ENCODE results near the gene CYGB. TPM values are rescaled to one million over a fixed set of nuclear protein-coding genes. Genes with fewer than 3 reads are reported as not detected.
"Not testable (repeated sequence)": the region's sequence is repeated elsewhere in the genome, so short reads cannot be mapped to it uniquely, and the experiment has no call there.

Gene CYGB
- total RNA-seq, 1 experiment from 2014 or later: 3.5 TPM

DNA sequence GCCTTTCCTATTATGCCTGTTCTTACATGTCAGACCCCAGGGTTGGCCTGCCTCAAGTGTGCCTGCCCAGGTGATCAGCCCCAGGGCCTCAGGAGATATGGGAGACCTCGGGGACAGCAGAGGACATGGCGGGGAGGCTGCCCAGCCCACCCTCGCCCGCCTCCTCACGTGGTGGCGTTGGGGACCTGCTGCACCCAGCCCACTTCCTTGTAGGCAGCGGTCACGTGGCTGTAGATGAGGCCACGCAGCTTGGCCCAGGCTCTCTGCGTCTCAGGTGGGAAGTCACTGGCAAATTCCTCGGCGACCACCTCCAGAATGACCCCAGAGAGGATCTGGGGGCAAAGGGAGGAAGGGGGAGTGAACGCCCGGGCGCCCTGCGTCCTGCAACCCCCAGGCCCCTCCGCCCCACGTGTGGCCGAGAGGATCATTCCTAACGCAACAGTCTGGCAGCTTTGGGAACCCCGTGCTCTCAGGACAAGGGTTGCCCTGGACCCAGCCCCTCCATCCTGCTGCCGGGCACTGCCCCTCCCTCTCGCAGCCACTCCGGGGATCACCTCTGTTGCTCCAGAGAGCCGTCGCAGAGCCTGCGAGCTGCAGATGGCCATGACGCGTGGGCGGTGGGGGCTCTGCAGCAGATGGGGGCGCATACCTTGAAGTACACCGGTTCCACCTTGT, 6.6 kb downstream of the CYGB start:
- Histone ChIP-seq H3K36me3 (replicated peaks; ENCODE audit: control insufficient read depth, insufficient read depth, low read length) (no peaks in the 10 kb centered on the region), H3K27me3 (ENCODE audit: control insufficient read depth, insufficient read depth, low read length) (peaks cover 4% of the 10 kb centered on the region), H3K4me3 (ENCODE audit: insufficient read depth, low read depth, low read length) (no peak overlapping the region)
- peak; percentile 50 for DNase-seq

DNA sequence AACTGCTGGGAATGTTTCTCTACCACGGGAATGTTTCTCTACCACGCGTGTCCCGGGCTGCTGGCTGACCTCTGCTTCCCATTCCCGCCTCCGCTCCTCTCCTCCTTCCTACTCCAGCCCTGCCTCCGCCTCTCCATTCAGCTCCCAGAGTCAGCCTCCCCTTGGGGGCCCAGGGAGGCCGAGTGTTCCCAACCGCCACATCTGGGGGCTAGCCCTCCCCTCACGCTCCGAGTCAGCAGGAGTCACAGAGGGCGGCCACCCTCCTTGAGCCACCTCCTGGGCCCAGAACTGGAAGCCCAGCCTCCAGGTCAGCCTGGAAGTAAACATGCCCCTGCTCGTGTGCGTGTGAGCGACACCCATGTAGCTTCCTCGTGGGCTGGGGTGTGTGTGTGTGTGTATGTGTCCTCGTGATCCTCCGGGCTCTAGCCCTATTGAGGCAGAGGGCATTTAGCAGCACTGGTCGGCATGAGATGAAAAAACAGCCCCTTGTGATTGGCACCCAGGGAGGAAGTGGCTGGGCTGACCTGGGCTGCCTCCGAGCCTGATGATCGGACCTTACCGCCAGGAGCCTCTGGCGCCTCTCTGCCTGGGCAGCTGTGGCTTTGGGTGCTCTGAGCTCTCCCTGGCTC, 7.3 kb downstream of the CYGB start:
- DNase-seq: peak; percentile 46
- no peak overlapping the region for H3K4me3 ChIP-seq (ENCODE audit: insufficient read depth, low read depth, low read length)

DNA sequence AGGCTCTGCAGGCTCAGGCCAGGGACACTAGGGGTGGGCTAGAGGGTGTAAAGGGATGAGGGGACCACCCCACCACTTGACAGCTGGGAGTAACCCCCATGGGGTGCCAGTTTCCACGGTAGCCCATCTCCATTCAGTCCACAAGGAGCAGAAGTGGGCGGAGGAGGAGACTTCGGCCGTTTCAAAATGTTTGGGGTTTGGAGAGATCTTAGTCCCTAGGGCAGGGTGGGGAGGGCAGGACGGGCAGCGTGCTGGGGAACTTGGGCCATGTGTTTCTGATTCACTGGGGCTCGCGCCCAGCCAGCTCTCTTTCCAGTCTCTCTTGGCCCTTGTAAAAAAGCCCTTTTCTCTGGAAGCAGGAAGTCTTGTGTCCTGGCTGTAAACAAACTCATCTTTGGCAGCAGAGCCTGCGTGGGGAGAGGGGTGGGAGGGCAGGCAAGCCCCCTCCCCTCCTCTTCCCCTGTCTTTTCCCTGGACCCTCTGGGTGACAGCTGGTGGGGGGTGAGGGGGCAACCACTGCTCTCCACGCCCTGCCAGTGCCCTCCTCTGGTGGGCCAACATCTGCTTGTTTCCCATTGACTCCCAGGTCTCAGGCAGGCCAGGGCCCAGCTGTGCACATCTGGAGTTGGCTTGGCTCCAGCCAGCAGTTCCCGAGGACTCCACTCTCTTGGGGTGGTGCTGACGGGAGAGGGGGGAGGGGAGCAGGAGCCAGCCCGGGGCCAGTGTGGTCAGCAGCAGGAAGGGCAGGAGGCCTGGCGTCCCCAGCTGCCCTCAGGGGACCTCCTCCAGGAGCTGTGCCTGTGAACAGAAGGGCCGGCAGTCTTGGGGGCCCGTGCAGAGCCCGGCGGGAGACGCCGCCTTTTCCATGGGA, 8.1 kb downstream of the CYGB start:
- peak; percentile 76 for DNase-seq
- no peaks in the 10 kb centered on the region for H3K27me3 ChIP-seq (ENCODE audit: control insufficient read depth, insufficient read depth, low read length)
- no peak overlapping the region for H3K4me3 ChIP-seq (ENCODE audit: insufficient read depth, low read depth, low read length)
- no peaks in the 10 kb centered on the region for H3K36me3 ChIP-seq (replicated peaks; ENCODE audit: control insufficient read depth, insufficient read depth, low read length)

More for the DNA sequence above, 7.3 kb downstream of the CYGB start:
- H3K36me3 ChIP-seq (replicated peaks; ENCODE audit: control insufficient read depth, insufficient read depth, low read length): no peaks in the 10 kb centered on the region
- no peaks in the 10 kb centered on the region for H3K27me3 ChIP-seq (ENCODE audit: control insufficient read depth, insufficient read depth, low read length)

DNA sequence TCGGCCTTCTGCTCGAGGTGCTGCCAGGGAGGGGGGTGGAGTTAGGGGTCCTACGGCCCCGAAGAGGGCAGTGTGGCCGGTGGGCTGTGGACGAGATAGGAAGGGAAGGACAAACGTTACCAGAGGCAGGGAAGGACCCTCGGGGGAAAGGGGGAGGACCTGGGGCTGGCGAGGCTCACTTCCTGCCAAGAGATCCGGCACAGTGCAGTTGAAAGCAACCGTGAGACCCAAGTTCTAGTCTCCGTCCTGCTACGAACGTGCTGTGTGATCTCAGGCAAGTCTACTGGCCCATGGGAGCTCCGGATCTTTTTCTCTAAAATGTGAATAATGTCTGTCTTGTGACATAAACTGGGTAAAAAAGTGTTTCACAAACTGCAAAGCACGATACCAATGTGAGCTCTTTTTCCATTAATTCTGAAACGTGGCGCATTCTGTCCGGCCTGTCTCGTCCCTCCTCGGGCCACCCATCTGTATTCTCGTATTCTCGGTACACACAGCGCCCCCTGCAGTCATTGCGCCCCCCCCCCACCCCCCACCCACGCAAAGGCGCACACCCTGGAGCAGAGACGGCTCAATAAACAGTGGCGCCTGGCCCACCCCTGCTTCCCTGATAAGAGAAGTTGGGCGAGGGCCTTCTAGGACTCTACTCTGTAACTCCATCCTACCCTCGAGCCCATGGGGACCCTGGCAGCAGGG, 8.8 kb downstream of the CYGB start:
- no peaks in the 10 kb centered on the region for H3K36me3 ChIP-seq (replicated peaks; ENCODE audit: control insufficient read depth, insufficient read depth, low read length)
- no peak overlapping the region for H3K4me3 ChIP-seq (ENCODE audit: insufficient read depth, low read depth, low read length)
- H3K27me3 ChIP-seq (ENCODE audit: control insufficient read depth, insufficient read depth, low read length): no peaks in the 10 kb centered on the region
- DNase-seq: no peak

GRCh38 chr17:76528156-76528527, 9.4 kb downstream of the CYGB start:
- H3K27me3 ChIP-seq (ENCODE audit: control insufficient read depth, insufficient read depth, low read length): peaks cover 3% of the 10 kb centered on the region
- DNase-seq: no peak
- no peaks in the 10 kb centered on the region for H3K36me3 ChIP-seq (replicated peaks; ENCODE audit: control insufficient read depth, insufficient read depth, low read length)
- H3K4me3 ChIP-seq (ENCODE audit: insufficient read depth, low read depth, low read length): no peak overlapping the region

- Histone ChIP-seq H3K36me3 (replicated peaks; ENCODE audit: control insufficient read depth, insufficient read depth, low read length) (no peaks in the 10 kb centered on the region), H3K27me3 (ENCODE audit: control insufficient read depth, insufficient read depth, low read length) (peaks cover 3% of the 10 kb centered on the region), H3K4me3 (ENCODE audit: insufficient read depth, low read depth, low read length) (no peak overlapping the region)
- DNase-seq: peak; percentile 89
These were observed 9.9 kb downstream of the CYGB start for GRCh38 chr17:76527430-76528111.

DNA sequence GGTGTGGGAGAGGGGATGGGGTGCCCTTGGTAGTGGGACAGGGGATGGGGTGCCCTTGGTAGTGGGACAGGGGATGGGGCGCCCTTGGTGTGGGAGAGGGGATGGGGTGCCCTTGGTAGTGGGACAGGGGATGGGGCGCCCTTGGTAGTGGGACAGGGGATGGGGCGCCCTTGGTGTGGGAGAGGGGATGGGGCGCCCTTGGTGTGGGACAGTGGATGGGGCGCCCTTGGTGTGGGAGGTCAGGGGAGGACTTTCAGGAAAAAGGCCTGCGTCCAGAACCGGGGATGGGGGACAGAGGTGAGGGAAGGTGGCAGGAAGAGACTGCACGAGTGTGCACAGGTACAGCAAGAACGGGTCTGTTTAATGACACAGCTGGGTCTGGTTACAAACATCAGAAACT, 10.5 kb downstream of the CYGB start:
- not testable (repeated sequence) for DNase-seq; H3K4me3 ChIP-seq (ENCODE audit: insufficient read depth, low read depth, low read length); H3K27me3 ChIP-seq (ENCODE audit: control insufficient read depth, insufficient read depth, low read length); H3K36me3 ChIP-seq (replicated peaks; ENCODE audit: control insufficient read depth, insufficient read depth, low read length)

- not testable (repeated sequence) for H3K4me3 ChIP-seq (ENCODE audit: insufficient read depth, low read depth, low read length); H3K36me3 ChIP-seq (replicated peaks; ENCODE audit: control insufficient read depth, insufficient read depth, low read length); DNase-seq
These were observed 12.0 kb downstream of the CYGB start for GRCh38 chr17:76525513-76525833.

DNA sequence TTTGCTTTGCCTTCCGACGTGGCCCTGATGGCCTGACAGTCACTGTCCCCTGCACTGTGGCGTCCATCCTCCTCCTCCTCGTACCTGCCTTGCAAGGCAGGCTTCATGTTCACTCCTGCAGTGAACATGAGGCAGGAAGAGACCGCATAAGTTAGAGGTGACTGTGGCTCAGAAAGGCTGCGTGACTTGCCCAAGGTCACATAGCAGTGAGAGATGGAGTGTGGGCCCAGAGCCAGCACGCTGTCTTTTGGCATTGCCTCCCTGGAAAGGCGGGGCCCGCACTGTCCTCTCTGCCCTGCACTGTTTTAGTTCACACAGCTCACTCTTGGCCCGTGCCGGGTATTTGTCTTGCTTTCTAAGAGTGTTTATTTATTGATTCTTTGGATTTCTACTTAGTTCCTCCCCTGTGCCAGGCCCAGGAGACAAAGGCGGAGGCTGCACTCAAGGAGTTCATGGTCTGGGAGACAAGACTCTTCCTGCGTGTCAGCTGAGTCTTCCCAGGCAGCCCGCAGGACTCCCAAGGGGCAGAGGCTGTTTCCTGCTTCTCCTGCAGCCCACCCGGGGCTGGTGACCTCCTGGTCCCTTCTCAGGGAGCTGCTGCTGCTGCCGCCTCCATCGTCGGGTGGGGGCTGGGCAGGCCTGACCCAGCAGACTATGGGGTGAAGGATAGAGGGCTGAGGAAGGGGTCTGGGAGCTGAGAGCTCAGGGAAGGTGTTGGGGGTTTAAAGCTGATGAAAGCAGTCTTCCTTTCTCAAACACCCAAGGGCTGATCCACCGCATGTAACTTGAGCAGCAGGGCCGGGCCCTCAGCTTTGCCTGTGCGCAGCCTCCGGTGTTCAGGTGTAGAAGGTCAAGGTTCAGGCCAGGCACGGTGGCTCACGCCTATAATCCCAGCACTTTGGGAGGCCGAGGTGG, 12.7 kb downstream of the CYGB start:
- H3K27me3 ChIP-seq (ENCODE audit: control insufficient read depth, insufficient read depth, low read length): peaks cover 3% of the 10 kb centered on the region
- H3K36me3 ChIP-seq (replicated peaks; ENCODE audit: control insufficient read depth, insufficient read depth, low read length): no peaks in the 10 kb centered on the region
- DNase-seq: no peak
- H3K4me3 ChIP-seq (ENCODE audit: insufficient read depth, low read depth, low read length): no peak overlapping the region

More at GRCh38 chr17:76525513-76525833, 12.0 kb downstream of the CYGB start:
- not testable (repeated sequence) for H3K27me3 ChIP-seq (ENCODE audit: control insufficient read depth, insufficient read depth, low read length)

DNA sequence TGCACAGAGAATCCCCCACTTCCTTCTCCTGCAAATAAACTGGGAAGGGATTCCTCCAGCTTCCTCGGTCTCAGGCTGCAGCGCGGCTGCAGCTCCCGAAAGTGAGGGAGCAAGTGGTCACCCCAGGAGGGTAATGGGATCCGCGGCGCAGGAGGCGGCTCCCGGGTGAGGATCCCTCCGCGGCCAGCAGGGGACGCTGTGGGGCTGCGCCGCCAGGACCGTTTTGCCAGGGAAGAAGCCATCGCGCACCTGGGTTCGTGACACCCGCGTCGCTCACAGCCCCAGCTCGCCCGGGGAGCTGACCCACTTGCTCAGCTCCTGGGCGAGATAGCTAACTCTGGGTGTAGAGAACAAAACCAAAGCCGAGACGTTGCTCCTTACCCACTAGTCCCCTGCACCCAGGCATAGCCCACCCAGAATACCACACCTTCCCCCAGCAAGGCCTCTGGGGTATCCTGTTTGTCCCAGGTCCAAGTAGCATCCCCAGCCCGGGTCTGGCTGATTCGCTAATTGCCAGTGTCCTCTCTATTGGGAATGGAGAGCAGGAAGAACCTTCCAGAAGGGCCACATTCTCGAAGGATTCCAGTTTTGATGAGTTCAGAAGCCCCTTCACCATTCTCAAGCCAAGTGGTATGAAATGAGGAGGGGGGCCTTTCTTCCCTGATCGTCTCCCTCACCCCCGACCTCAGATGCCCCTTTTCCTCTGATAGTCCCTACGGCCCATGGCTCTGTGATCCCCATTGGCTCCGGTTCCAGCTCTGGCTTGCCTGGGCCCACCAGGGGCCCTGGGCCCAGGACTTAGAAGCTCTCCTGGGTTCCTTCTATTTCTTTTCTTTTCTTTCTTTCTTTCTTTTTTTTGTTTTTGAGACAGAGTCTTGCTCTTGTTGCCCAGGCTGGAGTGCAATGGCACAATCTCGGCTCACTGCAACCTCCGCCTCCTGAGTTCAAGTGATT, 14.1 kb downstream of the CYGB start:
- H3K27me3 ChIP-seq (ENCODE audit: control insufficient read depth, insufficient read depth, low read length): peaks cover 3% of the 10 kb centered on the region
- no peak overlapping the region for H3K4me3 ChIP-seq (ENCODE audit: insufficient read depth, low read depth, low read length)
- H3K36me3 ChIP-seq (replicated peaks; ENCODE audit: control insufficient read depth, insufficient read depth, low read length): no peaks in the 10 kb centered on the region
- DNase-seq: peak; percentile 97

GRCh38 chr17:76521683-76522082, 15.8 kb downstream of the CYGB start:
- H3K4me3 ChIP-seq (ENCODE audit: insufficient read depth, low read depth, low read length); DNase-seq: not testable (repeated sequence)

DNA sequence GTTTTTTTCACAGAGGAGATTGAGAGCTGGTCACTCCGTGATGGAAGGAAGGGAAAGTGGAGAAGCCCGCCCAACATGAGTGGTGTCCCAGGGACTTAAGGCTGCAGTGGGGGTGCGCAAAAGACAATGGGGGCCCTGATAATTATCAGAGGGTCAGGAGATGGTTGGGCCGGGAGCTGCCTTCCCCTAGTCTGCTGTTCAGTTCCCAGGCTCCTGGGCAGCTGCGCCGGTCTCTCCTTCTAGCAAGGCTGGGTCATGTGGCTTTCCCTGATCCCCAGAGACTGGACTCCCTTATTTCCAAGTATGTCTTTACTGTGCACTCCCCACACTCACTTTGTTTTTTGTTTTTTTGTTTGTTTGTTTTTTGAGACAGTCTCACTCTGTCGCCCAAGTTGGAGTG, 16.2 kb downstream of the CYGB start:
- Histone ChIP-seq H3K36me3 (replicated peaks; ENCODE audit: control insufficient read depth, insufficient read depth, low read length) (no peaks in the 10 kb centered on the region), H3K4me3 (ENCODE audit: insufficient read depth, low read depth, low read length) (no peak overlapping the region), H3K27me3 (ENCODE audit: control insufficient read depth, insufficient read depth, low read length) (peaks cover 3% of the 10 kb centered on the region)
- no peak for DNase-seq

More at GRCh38 chr17:76521683-76522082, 15.8 kb downstream of the CYGB start:
- not testable (repeated sequence) for H3K36me3 ChIP-seq (replicated peaks; ENCODE audit: control insufficient read depth, insufficient read depth, low read length); H3K27me3 ChIP-seq (ENCODE audit: control insufficient read depth, insufficient read depth, low read length)

Measured in H7 (cell line).